IMR-90 (cell line): ENCODE measurements around the gene RAD51B. TPM values are rescaled to one million over a fixed set of nuclear protein-coding genes. Genes with fewer than 3 reads are reported as not detected.

ENCODE experiments used
- ATAC-seq: fragments of 200-7000 bp; cut with Tn5 transposase; 2 replicates; pipeline ENCODE4 v1.9.1; 2020; ENCODE audit warnings: low read depth, mild to moderate bottlenecking, moderate library complexity
- BruUV-seq: library from RNA; stranded (reverse); fragments of 400-500 nt; replicated peaks from 2 replicates; lab custom pipeline; 2021; lab: Mats Ljungman, UMichigan
- CTCF ChIA-PET: fragments of 300-600 bp; formaldehyde crosslinking; extraction: SDS; loops from one replicate; lab custom pipeline; 2021; ENCODE audit warnings: antibody characterized with exemption; lab: Yijun Ruan, JAX
- POLR2A ChIA-PET: fragments of 300-600 bp; sonication (Branson Sonifier 250); formaldehyde crosslinking; loops from one replicate; lab custom pipeline; 2022; ENCODE audit warnings: antibody characterized with exemption; ENCODE audit not compliant: unreplicated experiment; lab: Charles Lee
- DNase-seq: peaks from one replicate; pipeline ENCODE4 v3.0.0; 2013
- H2AFZ ChIP-seq: replicated peaks from 2 replicates; pipeline ENCODE3; 2013; ENCODE audit warnings: low read length, mild to moderate bottlenecking; ENCODE audit not compliant: poor library complexity
- H2AK5ac ChIP-seq: 2 replicates; pipeline ENCODE4 v1.6.1; 2013; ENCODE audit warnings: low read depth, low read length, inconsistent platforms
- H2AK9ac ChIP-seq: replicated peaks from 2 replicates; pipeline ENCODE3; 2013; ENCODE audit warnings: mild to moderate bottlenecking, low read depth, low read length, moderate library complexity; ENCODE audit not compliant: poor library complexity
- H2BK120ac ChIP-seq: 2 replicates; pipeline ENCODE4 v1.6.1; 2013; ENCODE audit warnings: low read depth, low read length, inconsistent platforms
- H2BK15ac ChIP-seq: 3 replicates; pipeline ENCODE4 v1.6.1; 2013; ENCODE audit warnings: low read depth, low read length, inconsistent platforms
- H2BK20ac ChIP-seq: 2 replicates; pipeline ENCODE4 v1.6.1; 2013; ENCODE audit warnings: low read depth, mild to moderate bottlenecking, inconsistent platforms, low read length, moderate library complexity
- H2BK5ac ChIP-seq: 2 replicates; pipeline ENCODE4 v1.6.1; 2013; ENCODE audit warnings: mild to moderate bottlenecking, low read depth, low read length, inconsistent platforms; ENCODE audit not compliant: poor library complexity, severe bottlenecking
- H3K14ac ChIP-seq: replicated peaks from 2 replicates; pipeline ENCODE4 v1.6.1; 2013; ENCODE audit warnings: low read depth, low read length, inconsistent platforms
- H3K18ac ChIP-seq: 2 replicates; pipeline ENCODE4 v1.6.1; 2013; ENCODE audit warnings: low read depth, low read length, control low read depth
- H3K23ac ChIP-seq: 2 replicates; pipeline ENCODE4 v1.6.1; 2013; ENCODE audit warnings: low read depth, low read length, inconsistent platforms
- H3K27ac ChIP-seq: 2 replicates; pipeline ENCODE4 v1.5.1; 2013; ENCODE audit warnings: mild to moderate bottlenecking, control low read depth, low read length; ENCODE audit not compliant: insufficient read depth
- H3K27me3 ChIP-seq: 2 replicates; pipeline ENCODE4 v1.6.1; 2013; ENCODE audit warnings: low read length; ENCODE audit not compliant: control insufficient read depth, insufficient read depth
- H3K36me3 ChIP-seq: 2 replicates; pipeline ENCODE4 v1.6.1; 2013; ENCODE audit warnings: low read length, mixed read lengths; ENCODE audit not compliant: control insufficient read depth, insufficient read depth
- H3K4ac ChIP-seq: 2 replicates; pipeline ENCODE4 v1.6.1; 2013; ENCODE audit warnings: low read depth, low read length, inconsistent platforms
- H3K4me1 ChIP-seq: 2 replicates; pipeline ENCODE4 v1.6.1; 2013; ENCODE audit warnings: low read length, mixed read lengths; ENCODE audit not compliant: control insufficient read depth, insufficient read depth
- H3K4me2 ChIP-seq: 2 replicates; pipeline ENCODE4 v1.6.1; 2013; ENCODE audit warnings: low read depth, mild to moderate bottlenecking, control low read depth, low read length, moderate library complexity
- H3K4me3 ChIP-seq: 2 replicates; pipeline ENCODE4 v1.5.1; 2013; ENCODE audit warnings: low read depth, mild to moderate bottlenecking, control low read depth, low read length, moderate library complexity; ENCODE audit not compliant: insufficient read depth
- H3K56ac ChIP-seq: 2 replicates; pipeline ENCODE4 v1.6.1; 2013; ENCODE audit warnings: low read length, inconsistent platforms; ENCODE audit not compliant: insufficient read depth; ENCODE audit errors: extremely low read depth
- H3K79me1 ChIP-seq, 2 experiments: 2 replicates each; pipeline ENCODE4 v1.6.1; 2013; ENCODE audit warnings: low read length in 2 of 2, inconsistent platforms in 1 of 2, low read depth in 1 of 2
- H3K9ac ChIP-seq: 2 replicates; pipeline ENCODE4 v1.6.1; 2013; ENCODE audit warnings: low read depth, low read length, control low read depth
- H3K9me1 ChIP-seq: 2 replicates; pipeline ENCODE4 v1.6.1; 2013; ENCODE audit warnings: low read length, inconsistent platforms; ENCODE audit not compliant: insufficient read depth
- H3K9me3 ChIP-seq: 2 replicates; pipeline ENCODE4 v1.6.1; 2013; ENCODE audit warnings: low read length; ENCODE audit not compliant: control insufficient read depth, insufficient read depth
- H4K20me1 ChIP-seq: 2 replicates; pipeline ENCODE4 v1.6.1; 2013; ENCODE audit warnings: low read length, inconsistent platforms; ENCODE audit not compliant: insufficient read depth
- H4K5ac ChIP-seq: 2 replicates; pipeline ENCODE4 v1.6.1; 2013; ENCODE audit warnings: mild to moderate bottlenecking, low read depth, low read length, control low read depth
- H4K8ac ChIP-seq, 2 experiments: 2 replicates each; pipeline ENCODE4 v1.6.1; 2013; ENCODE audit warnings: low read depth in 2 of 2, low read length in 2 of 2, control low read depth in 1 of 2, inconsistent platforms in 1 of 2
- H4K91ac ChIP-seq: 2 replicates; pipeline ENCODE4 v1.6.1; 2013; ENCODE audit warnings: low read depth, low read length, inconsistent platforms; ENCODE audit not compliant: insufficient read depth
- BHLHE40 ChIP-seq: fragments of 150-350 bp; IDR thresholded peaks from 2 replicates; pipeline ENCODE4 v1.6.1; 2016; ENCODE audit warnings: mild to moderate bottlenecking, low read depth, low read length
- CEBPB ChIP-seq: IDR thresholded peaks from 2 replicates; pipeline ENCODE4 v1.6.1; 2012; ENCODE audit warnings: low read depth, low read length, improper control_type of control experiment
- ELK1 ChIP-seq: fragments of 150-350 bp; IDR thresholded peaks from 2 replicates; pipeline ENCODE4 v1.6.1; 2016; ENCODE audit warnings: low read depth, mild to moderate bottlenecking, low read length, moderate library complexity, borderline replicate concordance
- FOS ChIP-seq: fragments of 150-350 bp; IDR thresholded peaks from 2 replicates; pipeline ENCODE4 v1.6.1; 2016; ENCODE audit warnings: low read depth, low read length
- MAFK ChIP-seq: IDR thresholded peaks from 2 replicates; pipeline ENCODE4 v1.6.1; 2012; ENCODE audit warnings: low read depth, low read length, improper control_type of control experiment
- MAZ ChIP-seq: IDR thresholded peaks from 2 replicates; pipeline ENCODE4 v1.6.1; 2012; ENCODE audit warnings: low read depth, mild to moderate bottlenecking, low read length, improper control_type of control experiment, moderate library complexity, borderline replicate concordance
- MXI1 ChIP-seq: IDR thresholded peaks from 2 replicates; pipeline ENCODE4 v1.6.1; 2012; ENCODE audit warnings: low read depth, mild to moderate bottlenecking, low read length, moderate library complexity, borderline replicate concordance
- NFE2L2 ChIP-seq: fragments of 150-350 bp; IDR thresholded peaks from 2 replicates; pipeline ENCODE4 v1.6.1; 2016; ENCODE audit warnings: low read depth, mild to moderate bottlenecking, low read length
- POLR2A ChIP-seq: IDR thresholded peaks from 2 replicates; pipeline ENCODE4 v1.6.1; 2012; ENCODE audit warnings: mild to moderate bottlenecking, low read depth, low read length
- RAD21 ChIP-seq: IDR thresholded peaks from 2 replicates; pipeline ENCODE4 v1.6.1; 2012; ENCODE audit warnings: low read length, improper control_type of control experiment
- RCOR1 ChIP-seq: IDR thresholded peaks from 2 replicates; pipeline ENCODE4 v1.6.1; 2012; ENCODE audit warnings: mild to moderate bottlenecking, low read length, improper control_type of control experiment; ENCODE audit not compliant: insufficient replicate concordance
- RFX5 ChIP-seq: IDR thresholded peaks from 2 replicates; pipeline ENCODE4 v1.8.0; 2012; ENCODE audit warnings: low read depth, mild to moderate bottlenecking, low read length, moderate library complexity
- USF2 ChIP-seq: fragments of 150-350 bp; IDR thresholded peaks from 2 replicates; pipeline ENCODE4 v1.6.1; 2017; ENCODE audit warnings: mild to moderate bottlenecking, antibody characterized with exemption, low read length, low read depth
- WGBS, 2 experiments: methylation state at CpG; one replicate each; pipeline versions ENCODE4 v1.1.5 to v1.1.7; 2013; ENCODE audit warnings: missing lambda C conversion rate in 2 of 2; ENCODE audit not compliant: insufficient read length in 1 of 2; ENCODE audit errors: extremely low coverage in 2 of 2; 5-methylcytosine and 5-hydroxymethylcytosine counted together
- dilution Hi-C: fragments of 300-500 bp; cut with HindIII; formaldehyde crosslinking; loops from one replicate; pipeline ENCODE4 v1.14.3; 2018; ENCODE audit warnings: low sequenced_read_pairs; ENCODE audit not compliant: unreplicated experiment
- in situ Hi-C: fragments of 300-500 bp; cut with MboI; formaldehyde crosslinking; loops from 3 replicates; pipeline ENCODE4 v1.14.3; 2019; ENCODE audit warnings: low sequenced_read_pairs, inconsistent platforms, mixed read lengths
- intact Hi-C: fragments of 100-400 bp; cut with micrococcal nuclease; formaldehyde crosslinking; loops from 2 replicates; pipeline ENCODE4 v1.10.0; 2022
- polyA plus RNA-seq, 3 experiments: library from polyadenylated mRNA; depleted of rRNA; stranded (reverse); fragments of >200 nt; gene quantifications; 2 replicates each; pipeline ENCODE4 v1.2.3, GENCODE V29; 2012; ENCODE audit warnings: low replicate concordance in 1 of 3
- total RNA-seq: library from RNA; depleted of rRNA; stranded (reverse); fragments of >200 nt; gene quantifications from 2 replicates; pipeline ENCODE4 v1.2.3, GENCODE V29; 2012

Gene RAD51B
- total and polyA plus RNA-seq, 2 of the 4 experiments (the other 2 are of a cell fraction) = 5.1 to 18.8 TPM

- Histone ChIP-seq H3K4me3 (no peak overlapping the region), H3K4ac (no peak overlapping the region), H3K9me1 (peaks cover 10% of the 10 kb centered on the region), H3K23ac (no peak overlapping the region), H2BK5ac (no peak overlapping the region), H3K56ac (no peak overlapping the region), H2BK15ac (no peak overlapping the region), H3K4me1 (peaks cover 6% of the 10 kb centered on the region), H2BK120ac (no peak overlapping the region), H3K4me2 (no peak overlapping the region), H3K9me3 (no peaks in the 10 kb centered on the region), H2AFZ (no peak overlapping the region), H2AK5ac (no peak overlapping the region), H3K18ac (no peak overlapping the region), H2AK9ac (no peak overlapping the region), H3K27ac (no peak overlapping the region), H2BK20ac (no peak overlapping the region), H3K9ac (no peak overlapping the region), H4K5ac (no peak overlapping the region), H3K79me1 (no peaks in the 10 kb centered on the region), H4K20me1 (no peaks in the 10 kb centered on the region), H4K8ac (no peak overlapping the region), H4K91ac (no peak overlapping the region), H3K27me3 (no peaks in the 10 kb centered on the region; the same call in 1 of the 2 replicates), H3K14ac (no peak overlapping the region), H3K36me3 (no peaks in the 10 kb centered on the region)
- dilution Hi-C loops (no loop called here), intact Hi-C loops (no loop called here), in situ Hi-C loops (no loop called here)
- no CpG with 5 or more reads among the region's 2 CpGs for WGBS, 2 experiments
- BruUV-seq = no TSS peak
- ATAC-seq (no peak), DNase-seq (no peak)
- TF ChIP-seq BHLHE40 (no peak), MAZ (no peak), ELK1 (no peak), MXI1 (no peak), POLR2A (no peak), RFX5 (no peak), USF2 (no peak), RAD21 (no peak), MAFK (no peak), CEBPB (no peak), RCOR1 (no peak), FOS (no peak), NFE2L2 (no peak)
- CTCF ChIA-PET = no interaction called here
- POLR2A ChIA-PET = no interaction called here
Observed at GRCh38 chr14:68709007-68709406, 889.4 kb downstream of the RAD51B start.
